Erythroblast (primary cell): ENCODE data around the gene TBK1.

ENCODE experiments used
- GATA1 ChIP-seq: IDR thresholded peaks from 2 replicates; pipeline ENCODE4 v1.6.1; 2011; ENCODE audit warnings: low read depth, mild to moderate bottlenecking, control low read depth, low read length, moderate library complexity
- POLR2A ChIP-seq: IDR thresholded peaks from 2 replicates; pipeline ENCODE4 v1.6.1; 2011; ENCODE audit warnings: mild to moderate bottlenecking, low read length

- no peak for TF ChIP-seq POLR2A
- no peak for TF ChIP-seq GATA1
Observed at GRCh38 chr12:64457923-64458322, 6.0 kb downstream of the TBK1 start.
